Measurements from ENCODE around the gene PCMT1.
"Not testable (repeated sequence)": the region's sequence is repeated elsewhere in the genome, so short reads cannot be mapped to it uniquely, and the experiment has no call there.

Gene PCMT1

GRCh38 chr6:149843051-149843633 lies 93.6 kb downstream of the PCMT1 start:
- no peak for DNase-seq (ENCODE audit: low spot score)
- no peak for TF ChIP-seq CTCF (IDR thresholded peaks at IDR 0.05; ENCODE audit: borderline replicate concordance, control extremely low read depth, extremely low read depth, insufficient read depth, missing control alignments)
- in situ Hi-C loops (cut with MboI; ENCODE audit: low sequenced_read_pairs, unreplicated experiment) = no loop called here

- DNase-seq (ENCODE audit: low spot score); in situ Hi-C loops (cut with MboI; ENCODE audit: low sequenced_read_pairs, unreplicated experiment): not testable (repeated sequence)
These were observed 94.5 kb downstream of the PCMT1 start for GRCh38 chr6:149844036-149844435.

GRCh38 chr6:149844480-149844879 lies 94.9 kb downstream of the PCMT1 start:
- no peak for TF ChIP-seq CTCF (IDR thresholded peaks at IDR 0.05; ENCODE audit: borderline replicate concordance, control extremely low read depth, extremely low read depth, insufficient read depth, missing control alignments)
- in situ Hi-C loops (cut with MboI; ENCODE audit: low sequenced_read_pairs, unreplicated experiment) = no loop called here
- no peak for DNase-seq (ENCODE audit: low spot score)

DNA sequence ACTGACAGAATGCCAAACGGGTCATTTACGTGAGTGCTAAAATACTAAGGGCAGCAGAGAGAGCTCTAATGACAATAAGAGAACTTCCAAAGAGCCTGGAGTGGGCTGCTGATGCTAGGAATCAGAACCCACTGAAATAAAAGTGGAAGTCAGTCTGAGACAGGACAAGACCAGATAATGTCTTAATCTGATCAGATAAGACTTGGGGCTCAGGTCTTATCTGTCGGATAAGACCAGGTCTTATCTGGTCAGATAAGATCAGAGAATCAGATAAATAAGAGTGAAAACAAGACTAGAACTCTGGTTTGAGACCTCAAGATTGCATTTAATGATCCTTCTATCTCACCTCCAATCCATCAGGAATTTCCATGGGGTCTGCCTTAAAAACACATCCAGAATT lies 96.0 kb downstream of the PCMT1 start:
- TF ChIP-seq CTCF (IDR thresholded peaks at IDR 0.05; ENCODE audit: borderline replicate concordance, control extremely low read depth, extremely low read depth, insufficient read depth, missing control alignments) = no peak
- no peak for DNase-seq (ENCODE audit: low spot score)
- in situ Hi-C loops (cut with MboI; ENCODE audit: low sequenced_read_pairs, unreplicated experiment) = no loop called here

DNA sequence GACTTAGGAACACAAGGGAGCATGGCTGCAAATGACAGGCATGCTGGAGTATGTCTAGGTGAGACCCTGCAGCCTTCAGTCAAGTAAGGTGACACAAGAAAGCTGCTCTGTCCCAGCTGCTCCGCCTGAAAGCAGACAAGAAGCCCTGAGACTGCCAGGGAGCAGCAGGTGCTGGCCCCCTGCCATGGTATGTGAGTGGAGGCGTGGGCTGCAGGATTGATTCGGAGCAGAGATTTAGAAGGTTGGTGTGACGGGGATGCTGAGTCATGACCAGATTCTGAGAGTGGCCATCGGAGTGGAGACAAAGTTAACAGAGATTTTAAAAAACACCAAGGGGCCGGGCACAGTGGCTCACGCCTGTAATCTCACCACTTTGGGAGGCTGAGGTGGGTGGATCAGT lies 96.8 kb downstream of the PCMT1 start:
- no peak for DNase-seq (ENCODE audit: low spot score)

DNA sequence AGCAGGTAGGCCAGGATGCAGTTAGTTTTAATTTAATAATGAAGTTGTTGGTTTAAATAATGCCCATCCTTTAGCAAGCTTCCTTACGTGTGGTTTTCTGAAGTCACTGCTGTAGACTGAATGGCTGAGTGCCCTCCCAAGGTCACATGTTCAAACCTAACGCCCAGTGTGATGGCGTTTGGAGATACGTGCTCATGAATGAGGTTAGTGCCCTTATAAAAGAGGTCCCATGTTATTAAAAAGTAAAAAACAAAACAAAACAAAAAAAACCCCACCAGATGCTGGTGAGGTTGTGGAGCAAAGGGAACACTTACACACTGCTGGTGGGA lies 98.4 kb downstream of the PCMT1 start:
- in situ Hi-C loops (cut with MboI; ENCODE audit: low sequenced_read_pairs, unreplicated experiment) = no loop called here
- TF ChIP-seq CTCF (IDR thresholded peaks at IDR 0.05; ENCODE audit: borderline replicate concordance, control extremely low read depth, extremely low read depth, insufficient read depth, missing control alignments) = no peak
- DNase-seq (ENCODE audit: low spot score) = no peak

More for the DNA sequence above, 96.8 kb downstream of the PCMT1 start:
- in situ Hi-C loops (cut with MboI; ENCODE audit: low sequenced_read_pairs, unreplicated experiment) = no loop called here
- TF ChIP-seq CTCF (IDR thresholded peaks at IDR 0.05; ENCODE audit: borderline replicate concordance, control extremely low read depth, extremely low read depth, insufficient read depth, missing control alignments) = no peak

DNA sequence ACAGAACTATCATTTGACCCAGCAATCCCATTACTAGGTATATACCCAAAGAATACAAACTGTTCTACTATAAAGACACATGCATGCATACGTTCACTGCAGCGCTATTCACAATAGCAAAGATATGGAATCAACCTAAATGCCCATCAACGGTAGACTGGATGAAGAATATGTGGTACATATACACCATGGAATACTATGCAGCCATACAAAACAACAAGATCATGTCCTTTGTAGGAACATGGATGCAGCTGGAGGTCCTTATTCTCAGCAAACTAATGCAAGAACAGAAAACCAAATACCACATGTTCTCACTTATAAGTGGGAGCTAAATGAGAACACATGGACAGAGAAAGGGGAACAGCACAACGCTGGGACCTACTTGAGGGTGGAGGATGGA lies 98.8 kb downstream of the PCMT1 start:
- in situ Hi-C loops (cut with MboI; ENCODE audit: low sequenced_read_pairs, unreplicated experiment); DNase-seq (ENCODE audit: low spot score): not testable (repeated sequence)

GRCh38 chr6:149851461-149852110 lies 102.0 kb downstream of the PCMT1 start:
- TF ChIP-seq CTCF (IDR thresholded peaks at IDR 0.05; ENCODE audit: borderline replicate concordance, control extremely low read depth, extremely low read depth, insufficient read depth, missing control alignments) = no peak
- in situ Hi-C loops (cut with MboI; ENCODE audit: low sequenced_read_pairs, unreplicated experiment) = no loop called here

More at GRCh38 chr6:149851461-149852110, 102.0 kb downstream of the PCMT1 start:
- no peak for DNase-seq (ENCODE audit: low spot score)
